Muscle layer of colon (tissue), 2 donors: ENCODE data around the gene OR10W1.

ENCODE experiments used
- H3K27ac ChIP-seq: one replicate; pipeline ENCODE4 v1.7.0; 2013; ENCODE audit warnings: low read depth, mild to moderate bottlenecking, low read length, moderate library complexity
- H3K27me3 ChIP-seq, 2 donors: one replicate each; pipeline ENCODE4 v1.7.0; 2013; ENCODE audit warnings: low read length in 2 of 2, mild to moderate bottlenecking in 2 of 2; ENCODE audit not compliant: insufficient read depth in 2 of 2, control insufficient read depth in 1 of 2
- H3K36me3 ChIP-seq: one replicate; pipeline ENCODE4 v1.7.0; 2013; ENCODE audit warnings: mild to moderate bottlenecking, low read length; ENCODE audit not compliant: insufficient read depth
- H3K4me1 ChIP-seq: one replicate; pipeline ENCODE4 v1.7.0; 2013; ENCODE audit warnings: mild to moderate bottlenecking, low read length; ENCODE audit not compliant: insufficient read depth
- H3K4me3 ChIP-seq, 2 donors: one replicate each; pipeline ENCODE4 v1.7.0; 2013; ENCODE audit warnings: low read length in 2 of 2, low read depth in 1 of 2, mild to moderate bottlenecking in 1 of 2, moderate library complexity in 1 of 2
- H3K9ac ChIP-seq: one replicate; pipeline ENCODE4 v1.7.0; 2013; ENCODE audit warnings: low read length
- H3K9me3 ChIP-seq: one replicate; pipeline ENCODE4 v1.7.0; 2013; ENCODE audit warnings: mild to moderate bottlenecking, low read length
- donor health status: abdominal sarcoma.
- donor health status: Adenocarcinoma of cecum.

OR10W1 gene, protein sequence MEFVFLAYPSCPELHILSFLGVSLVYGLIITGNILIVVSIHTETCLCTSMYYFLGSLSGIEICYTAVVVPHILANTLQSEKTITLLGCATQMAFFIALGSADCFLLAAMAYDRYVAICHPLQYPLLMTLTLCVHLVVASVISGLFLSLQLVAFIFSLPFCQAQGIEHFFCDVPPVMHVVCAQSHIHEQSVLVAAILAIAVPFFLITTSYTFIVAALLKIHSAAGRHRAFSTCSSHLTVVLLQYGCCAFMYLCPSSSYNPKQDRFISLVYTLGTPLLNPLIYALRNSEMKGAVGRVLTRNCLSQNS

DNA sequence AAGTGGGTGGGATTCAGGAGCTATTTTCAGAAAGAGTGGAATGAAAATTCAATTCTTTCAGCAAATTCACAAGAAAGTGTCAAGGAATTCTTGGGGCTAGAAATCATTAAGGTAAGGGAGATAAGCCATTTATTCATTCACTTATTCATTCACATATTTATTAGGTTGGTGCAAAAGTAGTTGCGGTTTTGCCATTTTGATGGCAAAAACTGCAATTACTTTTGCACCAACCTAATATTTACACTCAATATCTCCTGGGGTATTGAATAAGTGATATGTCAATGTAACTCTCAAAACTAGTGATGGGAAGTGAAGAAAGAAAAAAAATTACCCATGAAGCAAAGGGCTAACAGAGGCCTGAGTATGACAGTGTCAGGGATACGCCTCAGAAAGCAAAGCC is at the start of gene OR10W1:
OR10W1 (minus strand) TSS at position 119 of the 400 bp plus-strand sequence. CDS start 402 bp downstream, outside the sequence.
- H3K27ac ChIP-seq, result no peak within 1 kb of the TSS
- no peak within 1 kb of the TSS for H3K9ac ChIP-seq
- H3K36me3 ChIP-seq, result no peaks in the 10 kb centered on the region
- no peaks in the 10 kb centered on the region for H3K27me3 ChIP-seq
- H3K4me1 ChIP-seq, result no peaks in the 10 kb centered on the region
- no peak within 1 kb of the TSS for H3K4me3 ChIP-seq
- no peaks in the 10 kb centered on the region for H3K9me3 ChIP-seq

DNA sequence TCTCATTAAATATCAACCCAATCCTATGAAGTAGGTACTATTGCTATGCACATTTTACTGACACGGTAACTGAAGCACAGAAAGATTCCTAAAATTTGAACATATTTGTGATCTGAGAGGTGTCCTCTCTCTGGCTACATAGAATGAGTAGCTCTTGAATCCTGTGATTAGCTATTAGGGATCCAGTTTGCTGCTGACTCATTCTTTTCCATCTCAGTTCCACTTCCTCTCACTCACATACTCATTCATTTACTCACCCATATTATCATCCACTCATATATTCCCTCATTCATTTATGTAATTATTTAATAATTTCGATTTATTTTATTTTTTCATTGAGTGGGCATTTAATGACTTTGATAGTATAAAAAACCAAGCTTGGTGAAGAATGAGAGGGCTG is 48.1 kb upstream of the OR10W1 start:
- Histone ChIP-seq H3K27ac (no peak overlapping the region), H3K4me3 (no peak overlapping the region), H3K4me1 (no peaks in the 10 kb centered on the region), H3K9ac (no peak overlapping the region), H3K9me3 (no peaks in the 10 kb centered on the region), H3K36me3 (no peaks in the 10 kb centered on the region), H3K27me3 (no peaks in the 10 kb centered on the region)

DNA sequence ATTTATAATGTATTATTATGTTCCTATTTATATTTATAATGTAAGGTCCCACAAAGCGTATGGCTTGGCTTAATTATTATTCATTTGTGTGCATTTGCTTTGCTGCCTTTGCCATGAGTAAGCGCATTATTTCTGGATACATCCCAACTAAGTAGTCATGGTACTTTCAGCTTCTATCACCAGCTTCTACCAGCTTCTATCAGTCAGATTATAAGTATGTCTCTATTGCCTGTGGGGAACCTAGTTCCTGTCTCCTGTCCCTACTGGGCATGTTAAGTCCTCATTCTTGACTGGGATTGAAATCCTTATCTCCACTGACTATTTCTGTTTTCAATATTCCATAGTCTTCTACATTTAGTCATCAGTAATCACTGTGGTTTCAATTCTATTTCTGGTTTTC is 33.5 kb upstream of the OR10W1 start:
- no peaks in the 10 kb centered on the region for H3K27me3 ChIP-seq
- no peak overlapping the region for H3K4me3 ChIP-seq
- H3K27ac ChIP-seq, result no peak overlapping the region
- H3K9ac ChIP-seq, result no peak overlapping the region
- H3K4me1 ChIP-seq, result no peaks in the 10 kb centered on the region
- no peaks in the 10 kb centered on the region for H3K36me3 ChIP-seq
- H3K9me3 ChIP-seq, result no peaks in the 10 kb centered on the region

DNA sequence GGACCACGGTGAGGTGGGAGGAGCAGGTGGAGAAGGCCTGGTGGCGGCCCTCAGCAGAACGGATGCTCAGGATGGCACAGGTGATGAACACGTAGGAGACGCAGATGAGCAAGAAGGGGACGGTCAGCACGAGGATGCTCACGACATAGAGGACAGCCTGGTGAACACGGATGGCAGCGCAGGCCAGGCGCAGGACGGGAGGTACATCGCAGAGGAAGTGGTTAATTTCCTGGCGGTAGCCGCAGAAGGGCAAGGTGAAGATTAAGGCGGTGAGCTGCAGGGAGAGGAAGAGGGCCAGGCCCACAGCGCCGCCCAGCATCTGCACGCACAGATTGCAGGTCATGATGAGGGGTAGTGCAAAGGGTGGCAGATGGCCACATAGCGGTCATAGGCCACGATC is 24.0 kb upstream of the OR10W1 start:
- no peak overlapping the region for H3K9ac ChIP-seq
- no peak overlapping the region for H3K27ac ChIP-seq
- H3K27me3 ChIP-seq, result no peaks in the 10 kb centered on the region
- H3K4me3 ChIP-seq, result no peak overlapping the region
- H3K9me3 ChIP-seq, result no peaks in the 10 kb centered on the region
- H3K36me3 ChIP-seq, result no peaks in the 10 kb centered on the region
- no peaks in the 10 kb centered on the region for H3K4me1 ChIP-seq

DNA sequence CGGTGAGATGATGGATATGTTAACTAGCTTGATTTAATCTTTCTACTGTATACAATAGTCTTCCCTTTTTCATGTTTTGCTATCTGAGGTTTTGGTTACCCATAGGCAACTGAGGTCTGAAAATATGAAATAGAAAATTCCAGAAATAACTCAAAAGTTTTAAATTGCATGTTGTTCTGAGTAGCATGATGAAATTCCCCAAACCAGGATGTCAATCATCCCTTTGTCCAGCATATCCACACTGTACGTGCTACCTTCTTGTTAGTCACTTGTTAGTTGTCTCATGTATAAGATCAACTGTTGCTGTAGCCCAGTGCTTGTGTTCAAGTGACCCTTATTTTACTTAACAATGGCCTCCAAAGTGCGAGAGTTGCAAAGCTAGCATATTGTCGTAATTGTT is 21.2 kb upstream of the OR10W1 start:
- Histone ChIP-seq H3K27me3 (no peaks in the 10 kb centered on the region), H3K4me3 (no peak overlapping the region), H3K27ac (no peak overlapping the region), H3K36me3 (no peaks in the 10 kb centered on the region), H3K4me1 (no peaks in the 10 kb centered on the region), H3K9me3 (no peaks in the 10 kb centered on the region), H3K9ac (no peak overlapping the region)

DNA sequence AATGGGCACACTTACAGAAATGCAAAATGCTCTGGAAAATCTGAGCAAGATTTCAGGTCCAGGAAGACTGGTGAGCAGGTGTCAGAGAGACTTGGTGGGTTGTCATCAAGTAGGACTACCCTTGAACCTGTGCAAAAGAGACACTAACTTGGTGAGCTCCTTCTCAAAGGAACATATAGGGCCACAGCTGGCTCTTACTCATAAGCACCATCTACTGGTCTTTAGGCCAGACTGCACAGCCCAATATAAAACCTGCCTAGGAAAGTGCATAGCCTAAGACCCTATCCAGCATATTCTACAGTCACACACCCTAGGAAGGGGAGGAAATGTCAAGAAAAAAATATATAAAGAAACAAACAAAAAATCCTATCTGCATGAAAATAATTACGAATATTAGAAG is 18.2 kb upstream of the OR10W1 start:
- Histone ChIP-seq H3K4me3 (no peak overlapping the region), H3K27ac (no peak overlapping the region), H3K27me3 (no peaks in the 10 kb centered on the region), H3K9ac (no peak overlapping the region), H3K36me3 (no peaks in the 10 kb centered on the region), H3K4me1 (no peaks in the 10 kb centered on the region), H3K9me3 (no peaks in the 10 kb centered on the region)

DNA sequence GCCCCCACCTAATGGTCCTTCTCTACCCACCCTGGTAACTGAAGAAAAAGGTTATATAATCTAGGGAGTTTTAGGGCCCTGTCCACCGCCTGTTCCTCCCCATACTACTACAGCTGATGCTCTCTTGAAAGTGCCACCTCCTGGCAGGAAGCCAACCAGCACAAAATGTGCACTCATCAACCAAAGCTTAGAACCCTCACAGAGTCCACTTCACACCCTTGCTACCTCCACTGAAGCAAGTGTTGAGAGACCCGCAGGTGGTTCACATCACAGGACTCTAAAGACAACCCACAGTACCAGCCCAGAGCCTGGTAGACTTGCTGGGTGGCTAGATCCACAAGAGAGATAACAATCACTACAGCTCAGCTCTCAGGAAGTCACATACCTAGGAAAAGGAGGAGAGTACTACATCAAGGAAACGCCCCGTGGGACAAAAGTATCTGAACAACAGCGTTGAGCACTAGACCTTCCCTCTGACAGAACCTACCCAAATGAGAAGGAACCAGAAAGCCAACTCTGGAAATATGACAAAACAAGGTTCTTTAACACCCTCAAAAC is 17.5 kb upstream of the OR10W1 start:
- no peak overlapping the region for H3K27ac ChIP-seq
- no peaks in the 10 kb centered on the region for H3K4me1 ChIP-seq
- no peak overlapping the region for H3K4me3 ChIP-seq
- H3K9me3 ChIP-seq, result no peaks in the 10 kb centered on the region
- no peaks in the 10 kb centered on the region for H3K36me3 ChIP-seq
- H3K27me3 ChIP-seq, result no peaks in the 10 kb centered on the region
- H3K9ac ChIP-seq, result no peak overlapping the region

DNA sequence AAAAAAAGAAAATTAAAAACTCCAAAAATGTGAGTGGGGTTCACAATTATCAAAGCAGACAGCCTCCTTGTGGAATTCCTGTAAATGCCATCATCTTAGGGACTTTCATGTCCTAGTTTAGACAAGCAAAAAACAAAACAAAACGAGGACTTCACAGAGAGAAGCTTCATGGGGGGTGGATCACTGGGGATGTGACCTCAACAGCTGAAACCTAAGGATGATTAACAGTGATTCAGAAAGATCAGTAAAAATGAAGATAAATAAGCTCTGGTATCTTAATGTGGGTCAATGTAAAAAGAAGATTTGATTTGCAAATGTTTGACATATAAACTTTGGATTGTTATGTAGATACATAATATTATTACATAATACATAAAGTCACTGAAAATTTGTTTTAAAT is 8.1 kb upstream of the OR10W1 start:
- Histone ChIP-seq H3K9me3 (no peaks in the 10 kb centered on the region), H3K4me3 (no peak overlapping the region), H3K36me3 (no peaks in the 10 kb centered on the region), H3K27me3 (no peaks in the 10 kb centered on the region), H3K4me1 (no peaks in the 10 kb centered on the region), H3K9ac (no peak overlapping the region), H3K27ac (no peak overlapping the region)

DNA sequence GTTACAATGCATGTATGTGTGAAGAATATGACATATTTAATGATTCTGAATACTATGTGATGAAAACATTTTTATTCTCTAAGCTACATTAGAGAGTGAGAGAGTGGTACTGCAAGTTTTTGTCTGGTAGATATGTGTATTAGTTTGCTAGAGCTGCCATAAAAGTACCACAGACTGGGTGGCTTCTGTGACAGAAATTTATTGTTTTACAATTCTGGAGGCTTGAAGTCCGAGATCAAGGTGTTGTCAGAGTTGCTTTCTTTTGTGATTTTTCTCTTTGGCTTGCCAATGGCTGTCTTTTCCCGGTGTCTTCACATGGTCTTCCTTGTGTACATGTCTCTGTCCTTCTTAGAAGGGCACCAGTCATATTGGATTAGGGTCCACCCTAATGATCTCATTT is 6.9 kb upstream of the OR10W1 start:
- Histone ChIP-seq H3K9me3 (no peaks in the 10 kb centered on the region), H3K4me3 (no peak overlapping the region), H3K4me1 (no peaks in the 10 kb centered on the region), H3K9ac (no peak overlapping the region), H3K27me3 (no peaks in the 10 kb centered on the region), H3K36me3 (no peaks in the 10 kb centered on the region), H3K27ac (no peak overlapping the region)

DNA sequence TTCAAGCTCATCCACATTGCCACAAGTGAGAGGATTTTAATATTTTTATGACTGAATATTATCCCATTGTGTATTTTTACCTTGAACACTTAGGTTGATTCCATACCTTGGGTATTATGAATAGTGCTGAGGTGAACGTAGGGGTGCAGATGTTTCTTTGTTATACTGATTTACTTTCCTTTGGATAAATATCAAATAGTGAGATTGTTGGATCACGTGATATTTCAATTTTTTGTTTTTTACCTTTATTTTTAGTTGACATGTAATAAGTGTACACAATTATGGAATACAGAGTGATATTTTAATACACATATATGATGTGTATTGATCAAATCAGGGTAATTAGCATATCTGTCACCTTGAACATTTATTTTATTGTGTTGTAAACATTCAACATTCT is 8.1 kb downstream of the OR10W1 start:
- H3K27ac ChIP-seq, result no peak overlapping the region
- H3K4me1 ChIP-seq, result no peaks in the 10 kb centered on the region
- H3K4me3 ChIP-seq, result no peak overlapping the region
- H3K36me3 ChIP-seq, result no peaks in the 10 kb centered on the region
- no peaks in the 10 kb centered on the region for H3K9me3 ChIP-seq
- H3K27me3 ChIP-seq, result no peaks in the 10 kb centered on the region
- H3K9ac ChIP-seq, result no peak overlapping the region

DNA sequence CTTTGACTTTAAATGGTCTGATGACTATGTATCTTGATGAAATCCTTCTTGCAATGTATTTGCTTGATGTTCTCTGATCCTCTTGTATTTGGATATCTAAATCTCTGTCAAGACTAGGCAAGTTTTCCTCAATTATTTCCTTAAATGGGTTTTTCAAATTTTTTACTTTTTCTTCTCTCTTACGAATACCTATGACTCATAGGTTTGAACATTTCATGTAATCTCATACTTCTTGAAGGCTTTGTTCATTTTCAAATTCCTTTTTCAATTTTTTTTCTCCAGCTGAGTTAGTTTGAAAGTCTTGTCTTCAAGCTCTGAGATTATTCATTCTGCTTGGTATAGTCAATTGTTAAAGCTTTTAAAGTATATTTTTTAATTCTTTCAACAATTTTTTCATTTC is 13.1 kb downstream of the OR10W1 start:
- Histone ChIP-seq H3K27ac (no peak overlapping the region), H3K27me3 (no peaks in the 10 kb centered on the region), H3K36me3 (no peaks in the 10 kb centered on the region), H3K4me1 (no peaks in the 10 kb centered on the region), H3K9ac (no peak overlapping the region), H3K9me3 (no peaks in the 10 kb centered on the region), H3K4me3 (no peak overlapping the region)

DNA sequence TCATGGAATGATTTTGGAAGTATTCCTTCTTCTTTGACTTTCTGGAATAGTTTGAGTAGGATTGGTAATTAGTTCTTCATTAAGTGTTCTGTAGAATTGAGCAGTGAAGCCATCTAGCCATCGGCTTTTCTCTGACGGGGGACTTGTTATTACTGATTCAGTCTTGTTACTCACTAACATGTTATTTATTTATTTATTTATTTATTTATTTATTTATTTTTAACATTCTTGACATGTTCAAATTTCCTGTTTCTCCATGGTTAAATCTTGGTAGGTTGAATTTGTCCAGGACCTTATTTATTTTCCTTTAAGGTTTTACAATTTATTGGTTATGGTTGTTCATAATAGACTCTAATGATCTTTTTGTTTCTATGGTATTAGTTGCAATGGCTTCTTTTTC is 24.1 kb downstream of the OR10W1 start:
- Histone ChIP-seq H3K4me3 (no peak overlapping the region), H3K9me3 (no peaks in the 10 kb centered on the region), H3K36me3 (no peaks in the 10 kb centered on the region), H3K27me3 (no peaks in the 10 kb centered on the region), H3K4me1 (no peaks in the 10 kb centered on the region), H3K27ac (no peak overlapping the region), H3K9ac (no peak overlapping the region)
